HCT116 (cell line): ENCODE results near the gene PLA2R1. TPM values are rescaled to one million over a fixed set of nuclear protein-coding genes. Genes with fewer than 3 reads are reported as not detected.

Source experiments
- ATAC-seq: fragments of 200-7000 bp; cut with Tn5 transposase; 2 replicates; pipeline ENCODE4 v1.9.1; 2020; ENCODE audit warnings: mild to moderate bottlenecking, moderate library complexity
- BruUV-seq: library from RNA; stranded (reverse); fragments of 400-500 nt; replicated peaks from 2 replicates; lab custom pipeline; 2021; lab: Mats Ljungman, UMichigan
- CTCF ChIA-PET: fragments of 300-600 bp; sonication (Branson Sonifier 250); formaldehyde crosslinking; loops from one replicate; lab custom pipeline; 2021; ENCODE audit warnings: antibody characterized with exemption; lab: Charles Lee
- POLR2A ChIA-PET: fragments of 300-600, 350-600 bp; sonication (Branson Sonifier 250); formaldehyde crosslinking; loops from one replicate; lab custom pipeline; 2021; ENCODE audit warnings: antibody characterized with exemption; lab: Charles Lee
- RAD21 ChIA-PET, 2 experiments: fragments of 300-600 bp; sonication (Branson Sonifier 250); formaldehyde crosslinking; loops; one replicate each; lab custom pipeline; 2023; ENCODE audit warnings: low total read pairs in 2 of 2; ENCODE audit not compliant: uncharacterized antibody in 2 of 2, unreplicated experiment in 2 of 2, low non-redundant PET in 1 of 2; lab: Charles Lee
- DNase-seq: peaks from one replicate; pipeline ENCODE4 v3.0.0-alpha.2; 2010; ENCODE audit warnings: low read depth, low spot score
- H2AFZ ChIP-seq: fragments of 200-600 bp; shearing (Covaris generic), sonication (generic); 2 replicates; pipeline ENCODE4 v1.6.1; 2017; ENCODE audit warnings: low read depth, mixed run types, mixed read lengths, antibody characterized with exemption, low read length; ENCODE audit not compliant: poor library complexity, severe bottlenecking
- H3K27ac ChIP-seq: 2 replicates; pipeline ENCODE4 v1.5.1; 2012; ENCODE audit warnings: low read depth, low read length
- H3K27me3 ChIP-seq: fragments of 200-600 bp; sonication (generic); 2 replicates; pipeline ENCODE4 v1.6.1; 2016; ENCODE audit warnings: mixed run types, low read length, mixed read lengths; ENCODE audit not compliant: insufficient read depth
- H3K36me3 ChIP-seq, 2 experiments: fragments of 200-500 bp in 1 of 2; fragments of 200-600 bp in 1 of 2; sonication (Bioruptor generic) in 1 of 2; sonication (generic) in 1 of 2; 2 replicates each; pipeline versions ENCODE4 v1.5.1 to v1.6.1; 2014 to 2016; ENCODE audit warnings: low read length in 2 of 2, inconsistent platforms in 1 of 2, mixed read lengths in 1 of 2, mixed run types in 1 of 2; ENCODE audit not compliant: insufficient read depth in 2 of 2, control insufficient read depth in 1 of 2
- H3K4me1 ChIP-seq, 2 experiments: fragments of 200-600 bp in 1 of 2; sonication (generic) in 1 of 2; 2 replicates each; pipeline versions ENCODE4 v1.5.1 to v1.6.1; 2012 to 2017; ENCODE audit warnings: low read length in 2 of 2, inconsistent platforms in 1 of 2, mild to moderate bottlenecking in 1 of 2, mixed read lengths in 1 of 2, mixed run types in 1 of 2, moderate library complexity in 1 of 2; ENCODE audit not compliant: insufficient read depth in 2 of 2, control insufficient read depth in 1 of 2
- H3K4me2 ChIP-seq: fragments of 200-600 bp; sonication (generic); 2 replicates; pipeline ENCODE4 v1.6.1; 2017; ENCODE audit warnings: mixed run types, low read length, mixed read lengths
- H3K4me3 ChIP-seq, 2 experiments: fragments of 200-600 bp in 1 of 2; sonication (generic) in 1 of 2; replicated peaks in 1 of 2; 2 replicates each; pipeline ENCODE4 v1.5.1; 2011 to 2016; ENCODE audit warnings: low read length in 2 of 2, control low read depth in 1 of 2, low read depth in 1 of 2, mild to moderate bottlenecking in 1 of 2, mixed read lengths in 1 of 2, mixed run types in 1 of 2
- H3K79me2 ChIP-seq: fragments of 200-600 bp; sonication (generic); 2 replicates; pipeline ENCODE4 v1.6.1; 2017; ENCODE audit warnings: mild to moderate bottlenecking, mixed run types, low read length, moderate library complexity, mixed read lengths; ENCODE audit not compliant: insufficient read depth
- H3K9ac ChIP-seq: fragments of 200-600 bp; sonication (generic); 2 replicates; pipeline ENCODE4 v1.6.1; 2016; ENCODE audit warnings: low read length, mixed read lengths
- H3K9me2 ChIP-seq: fragments of 200-600 bp; sonication (generic), shearing (Covaris generic); 2 replicates; pipeline ENCODE4 v1.6.1; 2017; ENCODE audit warnings: mixed run types, mild to moderate bottlenecking, moderate library complexity; ENCODE audit not compliant: insufficient read depth
- H3K9me3 ChIP-seq, 2 experiments: fragments of 200-500 bp in 1 of 2; fragments of 200-600 bp in 1 of 2; sonication (Bioruptor generic) in 1 of 2; sonication (generic) in 1 of 2; 2 replicates each; pipeline ENCODE4 v1.6.1; 2014 to 2017; ENCODE audit warnings: low read length in 2 of 2, mixed read lengths in 2 of 2, inconsistent platforms in 1 of 2, low read depth in 1 of 2, mild to moderate bottlenecking in 1 of 2, mixed run types in 1 of 2, moderate library complexity in 1 of 2; ENCODE audit not compliant: control insufficient read depth in 1 of 2, insufficient read depth in 1 of 2
- H4K20me1 ChIP-seq: fragments of 200-600 bp; sonication (generic), shearing (Covaris generic); 2 replicates; pipeline ENCODE4 v1.6.1; 2017; ENCODE audit warnings: mixed run types, mild to moderate bottlenecking, moderate library complexity; ENCODE audit not compliant: insufficient read depth
- RAD21 ChIP-seq: IDR thresholded peaks from 2 replicates; pipeline ENCODE4 v1.6.1; 2012; ENCODE audit warnings: low read depth, mild to moderate bottlenecking
- intact Hi-C: fragments of 100-400 bp; cut with micrococcal nuclease; formaldehyde crosslinking; loops from 2 replicates; pipeline ENCODE4 v1.10.0; 2022
- total RNA-seq: library from RNA; stranded (reverse); gene quantifications from one replicate; pipeline ENCODE4 v1.2.1, GENCODE V29; 2021; ENCODE audit not compliant: unreplicated experiment
- TF ChIP-seq, protein P1 (sequence below): IDR thresholded peaks from 2 replicates; pipeline ENCODE4 v1.6.1; 2011; ENCODE audit warnings: mild to moderate bottlenecking, low read length, moderate library complexity; ENCODE audit not compliant: insufficient replicate concordance; ENCODE audit errors: extremely low read depth
- TF ChIP-seq, protein P2 (sequence below), 3 experiments: fragments of 200-600 bp in 1 of 3; sonication (generic) in 1 of 3; IDR thresholded peaks in 2 of 3; conservative IDR thresholded peaks in 1 of 3; 2 replicates each; pipeline ENCODE4 v1.5.1; 2012 to 2017; ENCODE audit warnings: low read depth in 2 of 3, low read length in 2 of 3, antibody characterized with exemption in 1 of 3, borderline replicate concordance in 1 of 3, control low read depth in 1 of 3, mild to moderate bottlenecking in 1 of 3, mixed read lengths in 1 of 3, mixed run types in 1 of 3, moderate library complexity in 1 of 3; ENCODE audit not compliant: insufficient read depth in 1 of 3

The PLA2R1 gene
- total RNA-seq, 1 experiment from 2014 or later = 0.34 TPM

DNA sequence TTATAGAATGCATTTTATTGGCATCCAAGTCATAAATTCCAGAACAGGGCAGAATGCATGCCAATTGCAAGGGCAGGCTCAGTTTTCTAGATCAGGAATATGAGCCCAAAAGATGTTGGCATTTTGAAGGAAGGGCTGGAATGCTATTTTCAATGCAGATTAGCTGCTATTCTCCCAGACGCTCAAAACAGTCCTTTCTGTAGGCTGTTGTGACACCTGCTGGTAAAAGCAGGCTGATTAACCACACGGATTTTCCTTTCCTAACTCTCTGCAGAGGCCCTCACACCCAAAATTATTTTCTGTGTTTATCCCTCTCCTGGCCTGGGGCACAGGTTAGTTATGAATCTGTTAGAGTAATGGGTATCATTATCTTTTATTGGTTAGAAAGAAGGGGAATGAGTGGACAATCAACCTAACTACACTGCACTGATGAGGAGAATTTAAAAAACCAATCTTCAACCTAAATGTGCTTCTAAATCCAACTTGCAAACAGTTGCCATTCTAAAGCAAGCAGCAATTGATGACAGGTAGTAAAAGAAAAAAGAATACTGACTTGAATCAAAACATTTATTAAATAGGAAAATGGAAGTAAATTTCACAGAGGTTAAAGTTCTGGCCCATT, 94.0 kb downstream of the PLA2R1 start:
- RAD21 ChIA-PET = interaction anchor here in 1 of 2 experiments (0.8 kb wide), 1 partner anchor 850 kb away, joined by 3 read pairs; no protein-coding TSS in a partner anchor
- ATAC-seq (peak; percentile 89), DNase-seq (peak; percentile 35)
- Histone ChIP-seq H3K4me1 (no peaks in the 10 kb centered on the region), H4K20me1 (no peaks in the 10 kb centered on the region), H3K27me3 (no peaks in the 10 kb centered on the region), H2AFZ (no peak overlapping the region), H3K9me3 (no peaks in the 10 kb centered on the region), H3K79me2 (no peaks in the 10 kb centered on the region), H3K9ac (no peak overlapping the region), H3K9me2 (no peaks in the 10 kb centered on the region), H3K36me3 (no peaks in the 10 kb centered on the region), H3K4me3 (no peak overlapping the region), H3K4me2 (no peak overlapping the region), H3K27ac (no peak overlapping the region)
- TF ChIP-seq RAD21 = peak; percentile 89
- TF ChIP-seq, protein P1, sequence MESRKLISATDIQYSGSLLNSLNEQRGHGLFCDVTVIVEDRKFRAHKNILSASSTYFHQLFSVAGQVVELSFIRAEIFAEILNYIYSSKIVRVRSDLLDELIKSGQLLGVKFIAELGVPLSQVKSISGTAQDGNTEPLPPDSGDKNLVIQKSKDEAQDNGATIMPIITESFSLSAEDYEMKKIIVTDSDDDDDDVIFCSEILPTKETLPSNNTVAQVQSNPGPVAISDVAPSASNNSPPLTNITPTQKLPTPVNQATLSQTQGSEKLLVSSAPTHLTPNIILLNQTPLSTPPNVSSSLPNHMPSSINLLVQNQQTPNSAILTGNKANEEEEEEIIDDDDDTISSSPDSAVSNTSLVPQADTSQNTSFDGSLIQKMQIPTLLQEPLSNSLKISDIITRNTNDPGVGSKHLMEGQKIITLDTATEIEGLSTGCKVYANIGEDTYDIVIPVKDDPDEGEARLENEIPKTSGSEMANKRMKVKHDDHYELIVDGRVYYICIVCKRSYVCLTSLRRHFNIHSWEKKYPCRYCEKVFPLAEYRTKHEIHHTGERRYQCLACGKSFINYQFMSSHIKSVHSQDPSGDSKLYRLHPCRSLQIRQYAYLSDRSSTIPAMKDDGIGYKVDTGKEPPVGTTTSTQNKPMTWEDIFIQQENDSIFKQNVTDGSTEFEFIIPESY = no peak
- TF ChIP-seq, protein P2, sequence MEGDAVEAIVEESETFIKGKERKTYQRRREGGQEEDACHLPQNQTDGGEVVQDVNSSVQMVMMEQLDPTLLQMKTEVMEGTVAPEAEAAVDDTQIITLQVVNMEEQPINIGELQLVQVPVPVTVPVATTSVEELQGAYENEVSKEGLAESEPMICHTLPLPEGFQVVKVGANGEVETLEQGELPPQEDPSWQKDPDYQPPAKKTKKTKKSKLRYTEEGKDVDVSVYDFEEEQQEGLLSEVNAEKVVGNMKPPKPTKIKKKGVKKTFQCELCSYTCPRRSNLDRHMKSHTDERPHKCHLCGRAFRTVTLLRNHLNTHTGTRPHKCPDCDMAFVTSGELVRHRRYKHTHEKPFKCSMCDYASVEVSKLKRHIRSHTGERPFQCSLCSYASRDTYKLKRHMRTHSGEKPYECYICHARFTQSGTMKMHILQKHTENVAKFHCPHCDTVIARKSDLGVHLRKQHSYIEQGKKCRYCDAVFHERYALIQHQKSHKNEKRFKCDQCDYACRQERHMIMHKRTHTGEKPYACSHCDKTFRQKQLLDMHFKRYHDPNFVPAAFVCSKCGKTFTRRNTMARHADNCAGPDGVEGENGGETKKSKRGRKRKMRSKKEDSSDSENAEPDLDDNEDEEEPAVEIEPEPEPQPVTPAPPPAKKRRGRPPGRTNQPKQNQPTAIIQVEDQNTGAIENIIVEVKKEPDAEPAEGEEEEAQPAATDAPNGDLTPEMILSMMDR (IDR thresholded peaks at IDR 0.05 in 2 of 3, conservative IDR thresholded peaks at IDR 0.05 in 1 of 3; ENCODE audit: borderline replicate concordance in 1 of 3, insufficient read depth in 1 of 3, low read depth in 2 of 3, low read length in 2 of 3) = peak; percentile 59 to 67 (median 64)
- POLR2A ChIA-PET = interaction anchor here (0.8 kb wide), 1 partner anchor 353 kb away, joined by 4 read pairs; no protein-coding TSS in a partner anchor
- CTCF ChIA-PET = interaction anchor here (0.6 to 1.3 kb wide), 13 partner anchors 9 to 1071 kb away, joined by 3 to 7 read pairs (median 3); no protein-coding TSS in a partner anchor
- no TSS peak for BruUV-seq
- intact Hi-C loops = loop anchor here (5.0 to 10.0 kb wide), 4 partner anchors 414 to 1064 kb away; no protein-coding TSS in a partner anchor
